ENCODE results near the gene PLCXD3.

PLCXD3 gene

GRCh38 chr5:41465493-41466171 is 44.8 kb downstream of the PLCXD3 start:
- TF ChIP-seq NFIC (IDR thresholded peaks at IDR 0.05): no peak

DNA sequence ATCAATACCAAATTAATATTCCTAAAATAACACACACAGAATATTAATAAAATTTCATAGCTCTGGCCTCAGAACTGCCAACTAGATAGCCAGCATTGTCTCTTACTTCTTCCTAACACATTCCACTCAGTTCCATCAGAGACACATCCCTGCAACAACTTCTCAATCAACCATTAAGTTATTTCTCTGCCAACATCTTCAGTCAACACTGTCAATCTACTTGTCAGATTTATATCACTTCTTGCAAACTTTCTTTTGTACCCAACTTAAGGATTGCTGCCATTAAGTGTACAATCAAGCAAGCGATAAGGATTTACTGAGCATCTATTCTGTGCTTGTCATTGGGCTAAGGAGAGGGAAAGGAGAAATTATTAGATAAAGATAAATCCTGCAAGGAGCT is 50.8 kb downstream of the PLCXD3 start:
- TF ChIP-seq, protein P1, sequence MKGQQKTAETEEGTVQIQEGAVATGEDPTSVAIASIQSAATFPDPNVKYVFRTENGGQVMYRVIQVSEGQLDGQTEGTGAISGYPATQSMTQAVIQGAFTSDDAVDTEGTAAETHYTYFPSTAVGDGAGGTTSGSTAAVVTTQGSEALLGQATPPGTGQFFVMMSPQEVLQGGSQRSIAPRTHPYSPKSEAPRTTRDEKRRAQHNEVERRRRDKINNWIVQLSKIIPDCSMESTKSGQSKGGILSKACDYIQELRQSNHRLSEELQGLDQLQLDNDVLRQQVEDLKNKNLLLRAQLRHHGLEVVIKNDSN (IDR thresholded peaks at IDR 0.05): no peak
- no peak for TF ChIP-seq EP300 (IDR thresholded peaks at IDR 0.05; ENCODE audit: borderline replicate concordance)
- no peak for TF ChIP-seq ZBTB7A (IDR thresholded peaks at IDR 0.05; ENCODE audit: low read depth)
- no peak for TF ChIP-seq TEAD4 (IDR thresholded peaks at IDR 0.05)
- TF ChIP-seq TCF12 (IDR thresholded peaks at IDR 0.05; ENCODE audit: low read depth): no peak
- no peak for TF ChIP-seq FOXM1 (IDR thresholded peaks at IDR 0.05; ENCODE audit: borderline replicate concordance, low read depth)
- TF ChIP-seq NFIC (IDR thresholded peaks at IDR 0.05): no peak
- TF ChIP-seq, protein P2, sequence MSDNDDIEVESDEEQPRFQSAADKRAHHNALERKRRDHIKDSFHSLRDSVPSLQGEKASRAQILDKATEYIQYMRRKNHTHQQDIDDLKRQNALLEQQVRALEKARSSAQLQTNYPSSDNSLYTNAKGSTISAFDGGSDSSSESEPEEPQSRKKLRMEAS (IDR thresholded peaks at IDR 0.05): no peak
- TF ChIP-seq, protein P3, sequence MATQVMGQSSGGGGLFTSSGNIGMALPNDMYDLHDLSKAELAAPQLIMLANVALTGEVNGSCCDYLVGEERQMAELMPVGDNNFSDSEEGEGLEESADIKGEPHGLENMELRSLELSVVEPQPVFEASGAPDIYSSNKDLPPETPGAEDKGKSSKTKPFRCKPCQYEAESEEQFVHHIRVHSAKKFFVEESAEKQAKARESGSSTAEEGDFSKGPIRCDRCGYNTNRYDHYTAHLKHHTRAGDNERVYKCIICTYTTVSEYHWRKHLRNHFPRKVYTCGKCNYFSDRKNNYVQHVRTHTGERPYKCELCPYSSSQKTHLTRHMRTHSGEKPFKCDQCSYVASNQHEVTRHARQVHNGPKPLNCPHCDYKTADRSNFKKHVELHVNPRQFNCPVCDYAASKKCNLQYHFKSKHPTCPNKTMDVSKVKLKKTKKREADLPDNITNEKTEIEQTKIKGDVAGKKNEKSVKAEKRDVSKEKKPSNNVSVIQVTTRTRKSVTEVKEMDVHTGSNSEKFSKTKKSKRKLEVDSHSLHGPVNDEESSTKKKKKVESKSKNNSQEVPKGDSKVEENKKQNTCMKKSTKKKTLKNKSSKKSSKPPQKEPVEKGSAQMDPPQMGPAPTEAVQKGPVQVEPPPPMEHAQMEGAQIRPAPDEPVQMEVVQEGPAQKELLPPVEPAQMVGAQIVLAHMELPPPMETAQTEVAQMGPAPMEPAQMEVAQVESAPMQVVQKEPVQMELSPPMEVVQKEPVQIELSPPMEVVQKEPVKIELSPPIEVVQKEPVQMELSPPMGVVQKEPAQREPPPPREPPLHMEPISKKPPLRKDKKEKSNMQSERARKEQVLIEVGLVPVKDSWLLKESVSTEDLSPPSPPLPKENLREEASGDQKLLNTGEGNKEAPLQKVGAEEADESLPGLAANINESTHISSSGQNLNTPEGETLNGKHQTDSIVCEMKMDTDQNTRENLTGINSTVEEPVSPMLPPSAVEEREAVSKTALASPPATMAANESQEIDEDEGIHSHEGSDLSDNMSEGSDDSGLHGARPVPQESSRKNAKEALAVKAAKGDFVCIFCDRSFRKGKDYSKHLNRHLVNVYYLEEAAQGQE (IDR thresholded peaks at IDR 0.05; ENCODE audit: low read depth): no peak
- TF ChIP-seq YY1 (IDR thresholded peaks at IDR 0.05; ENCODE audit: low read depth): no peak
- no peak for TF ChIP-seq RAD21 (IDR thresholded peaks at IDR 0.05; ENCODE audit: low read depth)
- no peak for TF ChIP-seq EGR1 (IDR thresholded peaks at IDR 0.05)
- no peak for TF ChIP-seq TAF1 (IDR thresholded peaks at IDR 0.05; ENCODE audit: low read depth)
- TF ChIP-seq CEBPB (IDR thresholded peaks at IDR 0.05): no peak
- no peak for TF ChIP-seq CREB1 (IDR thresholded peaks at IDR 0.05; ENCODE audit: low read depth)

GRCh38 chr5:41457094-41457493 is 53.3 kb downstream of the PLCXD3 start:
- no peak for TF ChIP-seq RAD21 (IDR thresholded peaks at IDR 0.05; ENCODE audit: low read depth)

GRCh38 chr5:41452506-41452905 is 57.9 kb downstream of the PLCXD3 start:
- TF ChIP-seq TAF1 (IDR thresholded peaks at IDR 0.05; ENCODE audit: low read depth): no peak
- no peak for TF ChIP-seq EP300 (IDR thresholded peaks at IDR 0.05; ENCODE audit: borderline replicate concordance)
- TF ChIP-seq ZBTB7A (IDR thresholded peaks at IDR 0.05; ENCODE audit: low read depth): no peak
- no peak for TF ChIP-seq NFIC (IDR thresholded peaks at IDR 0.05)
- TF ChIP-seq RAD21 (IDR thresholded peaks at IDR 0.05; ENCODE audit: low read depth): no peak
- no peak for TF ChIP-seq EGR1 (IDR thresholded peaks at IDR 0.05)

DNA sequence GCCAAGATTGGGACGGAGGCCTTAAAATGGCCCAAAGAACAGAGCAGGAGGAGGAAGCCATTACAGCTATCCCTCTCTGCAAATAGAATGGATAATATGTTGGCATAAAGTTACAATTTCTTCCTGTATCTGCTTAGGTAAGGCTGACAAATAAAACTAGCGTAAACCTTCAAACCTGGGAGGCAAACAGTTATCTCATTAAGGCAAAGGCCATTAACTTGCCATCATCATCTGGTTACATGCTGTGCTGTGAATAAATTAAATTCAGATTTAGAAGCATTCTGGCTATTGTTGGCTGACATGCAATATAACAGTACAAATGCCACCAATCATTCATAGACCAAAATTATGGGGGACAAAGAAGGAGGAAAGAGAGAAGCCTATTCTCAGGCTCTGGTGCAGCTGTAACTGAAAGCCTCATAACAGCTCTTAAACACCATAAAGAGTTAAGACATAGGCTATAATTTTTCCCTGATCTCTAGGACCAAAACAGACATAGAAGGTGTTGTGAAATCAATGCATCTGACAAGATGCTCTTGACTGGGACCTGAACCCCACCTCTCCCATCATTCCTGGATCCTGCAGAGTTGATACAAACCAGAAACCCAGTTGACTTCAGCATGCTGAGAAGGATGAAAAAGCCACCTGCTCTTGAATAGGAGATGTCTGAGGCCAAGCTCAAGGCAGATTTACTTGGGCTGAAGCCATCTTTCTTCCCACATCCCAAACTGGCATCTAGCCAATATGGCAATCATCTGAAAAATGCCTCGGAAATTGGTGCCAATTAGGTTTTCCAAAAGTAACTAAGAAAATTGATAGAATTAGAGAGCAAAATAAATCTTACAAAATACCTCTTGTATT is 62.5 kb downstream of the PLCXD3 start:
- no peak for TF ChIP-seq EGR1 (IDR thresholded peaks at IDR 0.05)

DNA sequence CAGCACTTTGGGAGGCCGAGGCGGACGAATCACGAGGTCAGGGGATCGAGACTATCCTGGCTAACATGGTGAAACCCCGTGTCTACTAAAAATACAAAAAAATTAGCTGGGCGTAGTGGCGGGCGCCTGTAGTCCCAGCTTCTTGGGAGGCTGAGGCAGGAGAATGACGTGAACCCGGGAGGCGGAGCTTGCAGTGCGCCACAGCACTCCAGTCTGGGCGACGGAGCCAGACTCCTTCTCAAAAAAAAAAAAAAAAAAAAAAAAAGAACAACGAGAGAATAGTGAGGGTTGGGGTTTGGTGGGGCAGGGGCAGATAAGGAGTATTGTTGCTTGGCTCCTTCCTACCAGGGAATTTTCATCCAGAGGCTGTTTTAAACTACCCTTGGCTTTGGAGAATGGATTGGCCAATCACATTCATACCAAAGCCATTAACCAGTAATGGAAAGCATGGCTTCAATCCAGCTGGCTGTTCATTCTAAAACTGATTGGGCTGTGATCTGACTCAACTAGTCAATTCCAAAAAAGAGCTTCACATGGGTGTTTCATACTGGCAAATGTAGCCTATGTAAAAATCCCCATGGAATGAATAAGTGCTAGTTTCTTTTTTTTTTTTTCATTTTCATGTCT is 64.4 kb downstream of the PLCXD3 start:
- no peak for TF ChIP-seq ZBTB7A (IDR thresholded peaks at IDR 0.05; ENCODE audit: low read depth)
- TF ChIP-seq, protein P3 (IDR thresholded peaks at IDR 0.05; ENCODE audit: low read depth): no peak
- no peak for TF ChIP-seq TCF12 (IDR thresholded peaks at IDR 0.05; ENCODE audit: low read depth)
- TF ChIP-seq FOXM1 (IDR thresholded peaks at IDR 0.05; ENCODE audit: borderline replicate concordance, low read depth): no peak
- no peak for TF ChIP-seq RAD21 (IDR thresholded peaks at IDR 0.05; ENCODE audit: low read depth)
- no peak for TF ChIP-seq EGR1 (IDR thresholded peaks at IDR 0.05)
- TF ChIP-seq, protein P2 (IDR thresholded peaks at IDR 0.05): no peak
- no peak for TF ChIP-seq NFIC (IDR thresholded peaks at IDR 0.05)
- TF ChIP-seq CEBPB (IDR thresholded peaks at IDR 0.05): no peak

GRCh38 chr5:41435276-41435675 is 75.1 kb downstream of the PLCXD3 start:
- TF ChIP-seq NFIC (IDR thresholded peaks at IDR 0.05) (no peak), FOXM1 (IDR thresholded peaks at IDR 0.05; ENCODE audit: borderline replicate concordance, low read depth) (no peak), CEBPB (IDR thresholded peaks at IDR 0.05) (no peak), ZBTB7A (IDR thresholded peaks at IDR 0.05; ENCODE audit: low read depth) (no peak), TCF12 (IDR thresholded peaks at IDR 0.05; ENCODE audit: low read depth) (no peak), TEAD4 (IDR thresholded peaks at IDR 0.05) (no peak), YY1 (IDR thresholded peaks at IDR 0.05; ENCODE audit: low read depth) (no peak), EGR1 (IDR thresholded peaks at IDR 0.05) (no peak), EP300 (IDR thresholded peaks at IDR 0.05; ENCODE audit: borderline replicate concordance) (no peak), RAD21 (IDR thresholded peaks at IDR 0.05; ENCODE audit: low read depth) (no peak), CREB1 (IDR thresholded peaks at IDR 0.05; ENCODE audit: low read depth) (no peak), TAF1 (IDR thresholded peaks at IDR 0.05; ENCODE audit: low read depth) (no peak)
- TF ChIP-seq, protein P2 (IDR thresholded peaks at IDR 0.05): no peak
- TF ChIP-seq, protein P3 (IDR thresholded peaks at IDR 0.05; ENCODE audit: low read depth): no peak
- TF ChIP-seq, protein P1 (IDR thresholded peaks at IDR 0.05): no peak
